HCT116 (cell line): ENCODE measurements around the gene WRAP53. TPM values are rescaled to one million over a fixed set of nuclear protein-coding genes. Genes with fewer than 3 reads are reported as not detected.

ENCODE experiments used
- ATAC-seq: fragments of 200-7000 bp; cut with Tn5 transposase; 2 replicates; pipeline ENCODE4 v1.9.1; 2020; ENCODE audit warnings: mild to moderate bottlenecking, moderate library complexity
- BruUV-seq: library from RNA; stranded (reverse); fragments of 400-500 nt; replicated peaks from 2 replicates; lab custom pipeline; 2021; lab: Mats Ljungman, UMichigan
- CTCF ChIA-PET: fragments of 300-600 bp; sonication (Branson Sonifier 250); formaldehyde crosslinking; loops from one replicate; lab custom pipeline; 2021; ENCODE audit warnings: antibody characterized with exemption; lab: Charles Lee
- POLR2A ChIA-PET: fragments of 300-600, 350-600 bp; sonication (Branson Sonifier 250); formaldehyde crosslinking; loops from one replicate; lab custom pipeline; 2021; ENCODE audit warnings: antibody characterized with exemption; lab: Charles Lee
- RAD21 ChIA-PET, 2 experiments: fragments of 300-600 bp; sonication (Branson Sonifier 250); formaldehyde crosslinking; loops; one replicate each; lab custom pipeline; 2023; ENCODE audit warnings: low total read pairs in 2 of 2; ENCODE audit not compliant: uncharacterized antibody in 2 of 2, unreplicated experiment in 2 of 2, low non-redundant PET in 1 of 2; lab: Charles Lee
- DNase-seq: peaks from one replicate; pipeline ENCODE4 v3.0.0-alpha.2; 2010; ENCODE audit warnings: low read depth, low spot score
- H2AFZ ChIP-seq: fragments of 200-600 bp; shearing (Covaris generic), sonication (generic); 2 replicates; pipeline ENCODE4 v1.6.1; 2017; ENCODE audit warnings: low read depth, mixed run types, mixed read lengths, antibody characterized with exemption, low read length; ENCODE audit not compliant: poor library complexity, severe bottlenecking
- H3K27ac ChIP-seq: 2 replicates; pipeline ENCODE4 v1.5.1; 2012; ENCODE audit warnings: low read depth, low read length
- H3K27me3 ChIP-seq: fragments of 200-600 bp; sonication (generic); 2 replicates; pipeline ENCODE4 v1.6.1; 2016; ENCODE audit warnings: mixed run types, low read length, mixed read lengths; ENCODE audit not compliant: insufficient read depth
- H3K36me3 ChIP-seq, 2 experiments: fragments of 200-500 bp in 1 of 2; fragments of 200-600 bp in 1 of 2; sonication (Bioruptor generic) in 1 of 2; sonication (generic) in 1 of 2; 2 replicates each; pipeline versions ENCODE4 v1.5.1 to v1.6.1; 2014 to 2016; ENCODE audit warnings: low read length in 2 of 2, inconsistent platforms in 1 of 2, mixed read lengths in 1 of 2, mixed run types in 1 of 2; ENCODE audit not compliant: insufficient read depth in 2 of 2, control insufficient read depth in 1 of 2
- H3K4me1 ChIP-seq, 2 experiments: fragments of 200-600 bp in 1 of 2; sonication (generic) in 1 of 2; 2 replicates each; pipeline versions ENCODE4 v1.5.1 to v1.6.1; 2012 to 2017; ENCODE audit warnings: low read length in 2 of 2, inconsistent platforms in 1 of 2, mild to moderate bottlenecking in 1 of 2, mixed read lengths in 1 of 2, mixed run types in 1 of 2, moderate library complexity in 1 of 2; ENCODE audit not compliant: insufficient read depth in 2 of 2, control insufficient read depth in 1 of 2
- H3K4me2 ChIP-seq: fragments of 200-600 bp; sonication (generic); 2 replicates; pipeline ENCODE4 v1.6.1; 2017; ENCODE audit warnings: mixed run types, low read length, mixed read lengths
- H3K4me3 ChIP-seq, 2 experiments: fragments of 200-600 bp in 1 of 2; sonication (generic) in 1 of 2; replicated peaks in 1 of 2; 2 replicates each; pipeline ENCODE4 v1.5.1; 2011 to 2016; ENCODE audit warnings: low read length in 2 of 2, control low read depth in 1 of 2, low read depth in 1 of 2, mild to moderate bottlenecking in 1 of 2, mixed read lengths in 1 of 2, mixed run types in 1 of 2
- H3K79me2 ChIP-seq: fragments of 200-600 bp; sonication (generic); 2 replicates; pipeline ENCODE4 v1.6.1; 2017; ENCODE audit warnings: mild to moderate bottlenecking, mixed run types, low read length, moderate library complexity, mixed read lengths; ENCODE audit not compliant: insufficient read depth
- H3K9ac ChIP-seq: fragments of 200-600 bp; sonication (generic); 2 replicates; pipeline ENCODE4 v1.6.1; 2016; ENCODE audit warnings: low read length, mixed read lengths
- H3K9me2 ChIP-seq: fragments of 200-600 bp; sonication (generic), shearing (Covaris generic); 2 replicates; pipeline ENCODE4 v1.6.1; 2017; ENCODE audit warnings: mixed run types, mild to moderate bottlenecking, moderate library complexity; ENCODE audit not compliant: insufficient read depth
- H3K9me3 ChIP-seq, 2 experiments: fragments of 200-500 bp in 1 of 2; fragments of 200-600 bp in 1 of 2; sonication (Bioruptor generic) in 1 of 2; sonication (generic) in 1 of 2; 2 replicates each; pipeline ENCODE4 v1.6.1; 2014 to 2017; ENCODE audit warnings: low read length in 2 of 2, mixed read lengths in 2 of 2, inconsistent platforms in 1 of 2, low read depth in 1 of 2, mild to moderate bottlenecking in 1 of 2, mixed run types in 1 of 2, moderate library complexity in 1 of 2; ENCODE audit not compliant: control insufficient read depth in 1 of 2, insufficient read depth in 1 of 2
- H4K20me1 ChIP-seq: fragments of 200-600 bp; sonication (generic), shearing (Covaris generic); 2 replicates; pipeline ENCODE4 v1.6.1; 2017; ENCODE audit warnings: mixed run types, mild to moderate bottlenecking, moderate library complexity; ENCODE audit not compliant: insufficient read depth
- CBX3 ChIP-seq: IDR thresholded peaks from 2 replicates; pipeline ENCODE4 v1.6.1; 2012; ENCODE audit warnings: low read depth
- CTCF ChIP-seq, 3 experiments: fragments of 200-600 bp in 1 of 3; sonication (generic) in 1 of 3; IDR thresholded peaks in 2 of 3; conservative IDR thresholded peaks in 1 of 3; 2 replicates each; pipeline ENCODE4 v1.5.1; 2012 to 2017; ENCODE audit warnings: low read depth in 2 of 3, low read length in 2 of 3, antibody characterized with exemption in 1 of 3, borderline replicate concordance in 1 of 3, control low read depth in 1 of 3, mild to moderate bottlenecking in 1 of 3, mixed read lengths in 1 of 3, mixed run types in 1 of 3, moderate library complexity in 1 of 3; ENCODE audit not compliant: insufficient read depth in 1 of 3
- EGR1 ChIP-seq: IDR thresholded peaks from 2 replicates; pipeline ENCODE4 v1.6.1; 2012; ENCODE audit warnings: low read depth
- ELF1 ChIP-seq: IDR thresholded peaks from 2 replicates; pipeline ENCODE4 v1.6.1; 2012; ENCODE audit warnings: low read depth, borderline replicate concordance
- JUND ChIP-seq: IDR thresholded peaks from 2 replicates; pipeline ENCODE4 v1.6.1; 2012
- POLR2AphosphoS5 ChIP-seq: IDR thresholded peaks from 2 replicates; pipeline ENCODE4 v1.6.1; 2011; ENCODE audit warnings: mild to moderate bottlenecking, low read depth, low read length, moderate library complexity
- RAD21 ChIP-seq: IDR thresholded peaks from 2 replicates; pipeline ENCODE4 v1.6.1; 2012; ENCODE audit warnings: low read depth, mild to moderate bottlenecking
- SP1 ChIP-seq: IDR thresholded peaks from 2 replicates; pipeline ENCODE4 v1.6.1; 2012; ENCODE audit warnings: low read depth
- TCF7L2 ChIP-seq: IDR thresholded peaks from 2 replicates; pipeline ENCODE4 v1.7.0; 2011; ENCODE audit warnings: borderline replicate concordance, inconsistent platforms; ENCODE audit not compliant: insufficient read depth, insufficient read length; ENCODE audit errors: extremely low read depth
- ZNF274 ChIP-seq: fragments of 200-500 bp; sonication (Bioruptor generic); IDR thresholded peaks from 2 replicates; pipeline ENCODE4 v1.6.1; 2014; ENCODE audit warnings: mild to moderate bottlenecking, low read depth, low read length, inconsistent platforms
- intact Hi-C: fragments of 100-400 bp; cut with micrococcal nuclease; formaldehyde crosslinking; loops from 2 replicates; pipeline ENCODE4 v1.10.0; 2022
- total RNA-seq: library from RNA; stranded (reverse); gene quantifications from one replicate; pipeline ENCODE4 v1.2.1, GENCODE V29; 2021; ENCODE audit not compliant: unreplicated experiment
- TF ChIP-seq, protein P1 (sequence below): IDR thresholded peaks from 2 replicates; pipeline ENCODE4 v1.6.1; 2011; ENCODE audit warnings: mild to moderate bottlenecking, low read length, moderate library complexity; ENCODE audit not compliant: insufficient replicate concordance; ENCODE audit errors: extremely low read depth
- TF ChIP-seq, protein P2 (sequence below): IDR thresholded peaks from 2 replicates; pipeline ENCODE4 v1.6.1; 2012

Gene WRAP53
- total RNA-seq, 1 experiment from 2014 or later = 28.8 TPM

GRCh38 chr17:7651097-7651664, 37.1 kb upstream of the WRAP53 start:
- H3K36me3 ChIP-seq = no peaks in the 10 kb centered on the region
- no peak overlapping the region for H3K4me2 ChIP-seq
- H3K27ac ChIP-seq = no peak overlapping the region
- no peak overlapping the region for H2AFZ ChIP-seq
- H3K9me3 ChIP-seq = no peaks in the 10 kb centered on the region
- no peaks in the 10 kb centered on the region for H3K79me2 ChIP-seq
- BruUV-seq = no TSS peak
- ChIA-PET RAD21 (no interaction called here), POLR2A (no interaction called here), CTCF (no interaction called here)
- intact Hi-C loops = no loop called here
- no peaks in the 10 kb centered on the region for H4K20me1 ChIP-seq
- H3K4me1 ChIP-seq = no peaks in the 10 kb centered on the region
- H3K9ac ChIP-seq = no peak overlapping the region
- H3K27me3 ChIP-seq = no peaks in the 10 kb centered on the region; the same call in 1 of the 2 replicates
- DNase-seq (no peak), ATAC-seq (no peak)
- TF ChIP-seq ZNF274 = no peak
- TF ChIP-seq EGR1 = no peak
- no peak for TF ChIP-seq ELF1
- no peak for TF ChIP-seq JUND
- no peak for TF ChIP-seq SP1
- TF ChIP-seq, protein P1, sequence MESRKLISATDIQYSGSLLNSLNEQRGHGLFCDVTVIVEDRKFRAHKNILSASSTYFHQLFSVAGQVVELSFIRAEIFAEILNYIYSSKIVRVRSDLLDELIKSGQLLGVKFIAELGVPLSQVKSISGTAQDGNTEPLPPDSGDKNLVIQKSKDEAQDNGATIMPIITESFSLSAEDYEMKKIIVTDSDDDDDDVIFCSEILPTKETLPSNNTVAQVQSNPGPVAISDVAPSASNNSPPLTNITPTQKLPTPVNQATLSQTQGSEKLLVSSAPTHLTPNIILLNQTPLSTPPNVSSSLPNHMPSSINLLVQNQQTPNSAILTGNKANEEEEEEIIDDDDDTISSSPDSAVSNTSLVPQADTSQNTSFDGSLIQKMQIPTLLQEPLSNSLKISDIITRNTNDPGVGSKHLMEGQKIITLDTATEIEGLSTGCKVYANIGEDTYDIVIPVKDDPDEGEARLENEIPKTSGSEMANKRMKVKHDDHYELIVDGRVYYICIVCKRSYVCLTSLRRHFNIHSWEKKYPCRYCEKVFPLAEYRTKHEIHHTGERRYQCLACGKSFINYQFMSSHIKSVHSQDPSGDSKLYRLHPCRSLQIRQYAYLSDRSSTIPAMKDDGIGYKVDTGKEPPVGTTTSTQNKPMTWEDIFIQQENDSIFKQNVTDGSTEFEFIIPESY = no peak
- TF ChIP-seq CBX3 = no peak
- no peak for TF ChIP-seq RAD21
- TF ChIP-seq TCF7L2 = no peak
- TF ChIP-seq POLR2AphosphoS5 = no peak
- TF ChIP-seq CTCF (IDR thresholded peaks at IDR 0.05 in 2 of 3, conservative IDR thresholded peaks at IDR 0.05 in 1 of 3; ENCODE audit: borderline replicate concordance in 1 of 3, insufficient read depth in 1 of 3, low read depth in 2 of 3, low read length in 2 of 3) = no peak
- TF ChIP-seq, protein P2, sequence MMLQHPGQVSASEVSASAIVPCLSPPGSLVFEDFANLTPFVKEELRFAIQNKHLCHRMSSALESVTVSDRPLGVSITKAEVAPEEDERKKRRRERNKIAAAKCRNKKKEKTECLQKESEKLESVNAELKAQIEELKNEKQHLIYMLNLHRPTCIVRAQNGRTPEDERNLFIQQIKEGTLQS = no peak
- TF ChIP-seq, all 23 proteins: peak for 0
- H3K4me3 ChIP-seq = no peak overlapping the region
- H3K9me2 ChIP-seq = no peaks in the 10 kb centered on the region
